H1 (cell line): Measurements from ENCODE around the gene CNRIP1. TPM values are rescaled to one million over a fixed set of nuclear protein-coding genes. Genes with fewer than 3 reads are reported as not detected.

Experiments used
- CTCF ChIA-PET: fragments of 300-600 bp; sonication (Branson Sonifier 250); formaldehyde crosslinking; loops from one replicate; lab custom pipeline; 2021; ENCODE audit not compliant: partially characterized antibody; lab: Charles Lee
- POLR2A ChIA-PET: fragments of 300-600 bp; sonication (Branson Sonifier 250); formaldehyde crosslinking; loops from one replicate; lab custom pipeline; 2021; ENCODE audit warnings: inconsistent platforms; ENCODE audit not compliant: partially characterized antibody; lab: Charles Lee
- DNase-seq, 2 experiments: peaks; one replicate each; pipeline versions ENCODE4 v3.0.0 to v3.0.0-alpha.2; 2010 to 2022; ENCODE audit warnings: low spot score in 2 of 2, low read depth in 1 of 2, mixed read lengths in 1 of 2
- FAIRE-seq: peaks from 2 replicates; lab custom pipeline; 2011; peaks lifted over from hg19 to GRCh38; lab: Jason Lieb, UNC
- H2AFZ ChIP-seq: 2 replicates; pipeline ENCODE4 v1.8.1; 2012; ENCODE audit warnings: low read length, inconsistent platforms
- H2AK5ac ChIP-seq: 2 replicates; pipeline ENCODE4 v1.6.1; 2013; ENCODE audit warnings: low read depth, low read length
- H2BK120ac ChIP-seq: replicated peaks from 2 replicates; pipeline ENCODE3; 2013; ENCODE audit warnings: low read depth, low read length, inconsistent platforms
- H2BK12ac ChIP-seq: 2 replicates; pipeline ENCODE4 v1.6.1; 2013; ENCODE audit warnings: low read depth, low read length
- H2BK15ac ChIP-seq: 2 replicates; pipeline ENCODE4 v1.6.1; 2013; ENCODE audit warnings: low read length
- H2BK20ac ChIP-seq: 2 replicates; pipeline ENCODE4 v1.6.1; 2013; ENCODE audit warnings: low read length
- H2BK5ac ChIP-seq: 2 replicates; pipeline ENCODE4 v1.6.1; 2013; ENCODE audit warnings: low read depth, low read length
- H3K14ac ChIP-seq: 2 replicates; pipeline ENCODE4 v1.6.1; 2013; ENCODE audit warnings: inconsistent platforms; ENCODE audit not compliant: insufficient read length
- H3K18ac ChIP-seq: 2 replicates; pipeline ENCODE4 v1.6.1; 2013; ENCODE audit warnings: low read length; ENCODE audit errors: extremely low read depth
- H3K23ac ChIP-seq: 2 replicates; pipeline ENCODE4 v1.6.1; 2013; ENCODE audit warnings: inconsistent platforms; ENCODE audit not compliant: insufficient read length
- H3K23me2 ChIP-seq: 2 replicates; pipeline ENCODE4 v1.6.1; 2013; ENCODE audit warnings: low read depth, low read length
- H3K27ac ChIP-seq: 2 replicates; pipeline ENCODE4 v1.6.1; 2011; ENCODE audit warnings: low read depth, low read length, inconsistent platforms
- H3K27me3 ChIP-seq, 4 experiments: replicated peaks in 1 of 4; 1 replicate in 1 of 4; 2 replicates in 3 of 4; pipeline versions ENCODE4 v1.6.1 to v1.8.1; 2011 to 2013; ENCODE audit warnings: low read length in 3 of 4, mild to moderate bottlenecking in 3 of 4, inconsistent platforms in 2 of 4, mixed read lengths in 2 of 4, moderate library complexity in 1 of 4; ENCODE audit not compliant: control insufficient read depth in 3 of 4, insufficient read depth in 3 of 4; ENCODE audit errors: extremely low read depth in 1 of 4
- H3K36me3 ChIP-seq, 4 experiments: 2 replicates each; pipeline versions ENCODE4 v1.6.1 to v1.8.1; 2011 to 2013; ENCODE audit warnings: mild to moderate bottlenecking in 4 of 4, low read length in 3 of 4, moderate library complexity in 2 of 4, control low read depth in 1 of 4, inconsistent platforms in 1 of 4; ENCODE audit not compliant: insufficient read depth in 4 of 4, control insufficient read depth in 2 of 4
- H3K4ac ChIP-seq: replicated peaks from 2 replicates; pipeline ENCODE3; 2013; ENCODE audit warnings: low read length, low read depth, mixed read lengths, inconsistent platforms; ENCODE audit not compliant: insufficient read length
- H3K4me1 ChIP-seq, 4 experiments: replicated peaks in 1 of 4; 1 replicate in 1 of 4; 2 replicates in 3 of 4; pipeline versions ENCODE4 v1.6.1 to v1.8.1; 2011 to 2013; ENCODE audit warnings: low read length in 3 of 4, inconsistent platforms in 2 of 4, mixed read lengths in 1 of 4; ENCODE audit not compliant: insufficient read depth in 4 of 4, control insufficient read depth in 3 of 4
- H3K4me2 ChIP-seq, 2 experiments: 2 replicates each; pipeline versions ENCODE4 v1.6.1 to v1.8.1; 2011 to 2013; ENCODE audit warnings: low read depth in 2 of 2, low read length in 2 of 2, control low read depth in 1 of 2, inconsistent platforms in 1 of 2, mild to moderate bottlenecking in 1 of 2; ENCODE audit not compliant: insufficient read depth in 1 of 2
- H3K4me3 ChIP-seq, 4 experiments: fragments of 200-600, 300-600 bp in 1 of 4; sonication (generic), shearing (Covaris generic), sonication (Bioruptor Twin) in 1 of 4; 2 replicates each; pipeline versions ENCODE4 v1.5.1 to v1.8.1; 2011 to 2016; ENCODE audit warnings: low read length in 4 of 4, low read depth in 3 of 4, control low read depth in 2 of 4, inconsistent platforms in 2 of 4, mild to moderate bottlenecking in 2 of 4, mixed read lengths in 1 of 4, moderate library complexity in 1 of 4; ENCODE audit not compliant: insufficient read depth in 2 of 4; ENCODE audit errors: extremely low read depth in 1 of 4
- H3K56ac ChIP-seq: replicated peaks from 2 replicates; pipeline ENCODE3; 2013; ENCODE audit warnings: low read depth, mild to moderate bottlenecking, mixed read lengths, low read length, inconsistent platforms; ENCODE audit not compliant: insufficient read length
- H3K79me1 ChIP-seq: 2 replicates; pipeline ENCODE4 v1.6.1; 2013; ENCODE audit warnings: low read depth, low read length, control low read depth
- H3K79me2 ChIP-seq, 2 experiments: 2 replicates each; pipeline versions ENCODE4 v1.6.1 to v1.8.1; 2012 to 2013; ENCODE audit warnings: low read length in 2 of 2, mild to moderate bottlenecking in 2 of 2, inconsistent platforms in 1 of 2; ENCODE audit not compliant: insufficient read depth in 2 of 2, control insufficient read depth in 1 of 2
- H3K9ac ChIP-seq, 4 experiments: replicated peaks in 1 of 4; 1 replicate in 1 of 4; 2 replicates in 3 of 4; pipeline versions ENCODE4 v1.6.1 to v1.8.1; 2011 to 2013; ENCODE audit warnings: low read depth in 3 of 4, low read length in 3 of 4, control low read depth in 2 of 4, mild to moderate bottlenecking in 2 of 4, moderate library complexity in 2 of 4, inconsistent platforms in 1 of 4; ENCODE audit errors: extremely low read depth in 1 of 4
- H3K9me3 ChIP-seq, 2 experiments: 2 replicates each; pipeline versions ENCODE4 v1.6.1 to v1.8.1; 2012 to 2013; ENCODE audit warnings: mild to moderate bottlenecking in 2 of 2, moderate library complexity in 2 of 2, control low read depth in 1 of 2, inconsistent platforms in 1 of 2, low read depth in 1 of 2, low read length in 1 of 2, mixed read lengths in 1 of 2; ENCODE audit not compliant: insufficient read depth in 2 of 2
- H4K20me1 ChIP-seq, 2 experiments: replicated peaks in 1 of 2; 2 replicates each; pipeline versions ENCODE3 to v1.8.1; 2011 to 2013; ENCODE audit warnings: inconsistent platforms in 2 of 2, low read length in 2 of 2, mild to moderate bottlenecking in 1 of 2; ENCODE audit not compliant: insufficient read depth in 2 of 2, control insufficient read depth in 1 of 2
- H4K5ac ChIP-seq: 2 replicates; pipeline ENCODE4 v1.6.1; 2013; ENCODE audit warnings: low read length, low read depth, mixed read lengths, inconsistent platforms; ENCODE audit not compliant: insufficient read length
- H4K8ac ChIP-seq: 2 replicates; pipeline ENCODE4 v1.8.0; 2013; ENCODE audit warnings: mild to moderate bottlenecking, moderate library complexity, low read length, inconsistent platforms; ENCODE audit not compliant: insufficient read depth; ENCODE audit errors: extremely low read depth
- H4K91ac ChIP-seq: replicated peaks from 2 replicates; pipeline ENCODE3; 2013; ENCODE audit warnings: low read length, mixed read lengths, inconsistent platforms; ENCODE audit not compliant: insufficient read length
- CTBP2 ChIP-seq: IDR thresholded peaks from 2 replicates; pipeline ENCODE4 v1.7.0; 2011; ENCODE audit warnings: borderline replicate concordance, mild to moderate bottlenecking, moderate library complexity, mixed read lengths, low read length; ENCODE audit not compliant: insufficient read depth, insufficient read length
- EGR1 ChIP-seq: IDR thresholded peaks from 2 replicates; pipeline ENCODE4 v1.6.1; 2011; ENCODE audit warnings: low read depth, low read length, borderline replicate concordance
- POLR2A ChIP-seq, 2 experiments: IDR thresholded peaks; 1 replicate in 1 of 2; 2 replicates in 1 of 2; pipeline ENCODE4 v1.6.1; 2011; ENCODE audit warnings: low read depth in 2 of 2, low read length in 2 of 2, mild to moderate bottlenecking in 2 of 2; ENCODE audit errors: control extremely low read depth in 1 of 2
- RBBP5 ChIP-seq: IDR thresholded peaks from 2 replicates; pipeline ENCODE4 v1.7.1; 2012; ENCODE audit warnings: low read depth, mild to moderate bottlenecking, inconsistent platforms, low read length, moderate library complexity, borderline replicate concordance
- RFX5 ChIP-seq: IDR thresholded peaks from 2 replicates; pipeline ENCODE4 v1.6.1; 2011; ENCODE audit warnings: low read depth, low read length, improper control_type of control experiment, borderline replicate concordance
- SP1 ChIP-seq: IDR thresholded peaks from 2 replicates; pipeline ENCODE4 v1.6.1; 2011; ENCODE audit warnings: low read depth, low read length
- TAF7 ChIP-seq: optimal IDR thresholded peaks from 2 replicates; pipeline ENCODE3; 2011; ENCODE audit warnings: low read depth, mild to moderate bottlenecking, inconsistent platforms, low read length, moderate library complexity, borderline replicate concordance
- TCF12 ChIP-seq: IDR thresholded peaks from 2 replicates; pipeline ENCODE4 v1.6.1; 2011; ENCODE audit warnings: low read depth, mild to moderate bottlenecking, low read length
- WGBS, 2 experiments: shearing (Covaris generic) in 1 of 2; methylation state at CpG; one replicate each; pipeline versions ENCODE4 v1.1.6 to v1.1.7; 2013 to 2015; ENCODE audit warnings: low lambda C conversion rate in 2 of 2, mixed read lengths in 2 of 2, inconsistent platforms in 1 of 2, low coverage in 1 of 2, missing lambda C conversion rate in 1 of 2; ENCODE audit not compliant: insufficient replicate concordance in 2 of 2, insufficient coverage in 1 of 2, insufficient read length in 1 of 2; ENCODE audit errors: extremely low coverage in 1 of 2, missing lambda C conversion rate in 1 of 2; 5-methylcytosine and 5-hydroxymethylcytosine counted together
- polyA plus RNA-seq, 7 experiments: library from polyadenylated mRNA; depleted of rRNA in 3 of 7; stranded (reverse) in 5 of 7; unstranded in 2 of 7; fragments of >200 nt in 5 of 7; fragments of 200-250 nt in 2 of 7; gene quantifications; 1 replicate in 5 of 7; 2 replicates in 1 of 7; 4 replicates in 1 of 7; pipeline versions ENCODE4 v1.2.1 to v1.2.3, GENCODE V29; 2011 to 2013; ENCODE audit warnings: missing spikeins in 2 of 7, mixed read lengths in 2 of 7
- total RNA-seq: library from RNA; stranded (reverse); fragmentation: NEBNext Ultra II Directional; extraction: Animal tissue kit (Norgen Biotek cat#: 25700); gene quantifications from 2 replicates; pipeline ENCODE4 v1.2.1, GENCODE V29; 2021

CNRIP1 gene
- total and polyA plus RNA-seq, 2 of the 8 experiments (the other 6 are each of a cell fraction or from before 2014, with no cell fraction given) = 4.6 to 7.0 TPM

DNA sequence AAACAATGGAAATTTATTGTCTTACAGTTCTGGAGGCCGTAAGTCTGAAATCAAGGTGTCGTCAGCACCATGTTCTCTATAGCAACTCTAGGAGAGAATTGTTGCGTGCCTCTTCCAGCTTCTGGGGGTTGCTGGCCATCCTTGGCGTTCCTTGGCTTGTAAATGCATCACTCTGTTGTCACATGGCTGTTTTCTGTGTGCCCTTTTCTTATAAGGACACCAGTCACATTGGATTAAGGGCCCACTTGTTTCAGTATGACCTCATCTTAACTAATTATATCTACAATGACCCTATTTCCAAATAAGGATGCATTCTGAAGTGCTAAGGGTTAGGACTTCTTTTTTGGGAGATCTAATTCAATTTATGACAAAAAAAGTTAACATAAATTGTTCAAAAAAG, 44.0 kb upstream of the CNRIP1 start:
- no peaks in the 10 kb centered on the region for H3K36me3 ChIP-seq
- H2BK15ac ChIP-seq = no peak overlapping the region
- H3K79me2 ChIP-seq = no peaks in the 10 kb centered on the region
- H3K4me2 ChIP-seq = no peak overlapping the region
- DNase-seq (no peak), FAIRE-seq (no peak)
- H4K91ac ChIP-seq = no peak overlapping the region
- H2BK20ac ChIP-seq = no peak overlapping the region
- H3K27me3 ChIP-seq = peaks cover 0 to 7% (median 3%) of the 10 kb centered on the region in 4 experiments; a peak in 3 of 7 replicates
- no peak overlapping the region for H3K56ac ChIP-seq
- no peaks in the 10 kb centered on the region for H3K9me3 ChIP-seq
- no peak overlapping the region for H3K4ac ChIP-seq
- no peak overlapping the region for H2BK5ac ChIP-seq
- TF ChIP-seq TAF7 (no peak), EGR1 (no peak), TCF12 (no peak), SP1 (no peak), CTBP2 (no peak), RBBP5 (no peak), POLR2A (IDR thresholded peaks at IDR 0.05; ENCODE audit: control extremely low read depth in 1 of 2, low read depth in 2 of 2, low read length in 2 of 2) (no peak), RFX5 (no peak)
- no peaks in the 10 kb centered on the region for H3K4me1 ChIP-seq
- no peak overlapping the region for H2BK12ac ChIP-seq
- no peak overlapping the region for H3K4me3 ChIP-seq
- no peak overlapping the region for H3K23ac ChIP-seq
- no peaks in the 10 kb centered on the region for H3K79me1 ChIP-seq
- no peak overlapping the region for H2AFZ ChIP-seq
- no peak overlapping the region for H3K18ac ChIP-seq
- no peak overlapping the region for H3K14ac ChIP-seq
- H2BK120ac ChIP-seq = no peak overlapping the region
- no peak overlapping the region for H3K27ac ChIP-seq
- no peak overlapping the region for H4K5ac ChIP-seq
- ChIA-PET CTCF (interaction anchor here (1.1 to 1.9 kb wide), 2 partner anchors 18 to 77 kb away, joined by 3 to 16 read pairs; no protein-coding TSS in a partner anchor), POLR2A (no interaction called here)
- H2AK5ac ChIP-seq = no peak overlapping the region
- 93% methylated on average over 4 of the region's 4 CpGs; no CpG with 5 or more reads in 1 of the 2 experiments for WGBS, 2 experiments
- H3K9ac ChIP-seq = no peak overlapping the region
- no peak overlapping the region for H4K8ac ChIP-seq
- H4K20me1 ChIP-seq = no peaks in the 10 kb centered on the region
- no peaks in the 10 kb centered on the region for H3K23me2 ChIP-seq
